GM23338 (cell line): Measurements from ENCODE around the gene HNMT. TPM values are rescaled to one million over a fixed set of nuclear protein-coding genes. Genes with fewer than 3 reads are reported as not detected.

Experiments
- ATAC-seq: fragments of 200-7000 bp; cut with Tn5 transposase; 3 replicates; pipeline ENCODE4 v1.9.1; 2020
- DNase-seq: peaks from one replicate; pipeline ENCODE4 v3.0.0-alpha.2; 2015; ENCODE audit warnings: low spot score
- H2AFZ ChIP-seq: fragments of 200-600 bp; sonication (generic); 2 replicates; pipeline ENCODE4 v1.8.0; 2016; ENCODE audit warnings: antibody characterized with exemption, mild to moderate bottlenecking, moderate library complexity
- H3F3A ChIP-seq: fragments of 200-600 bp; sonication (generic); replicated peaks from 2 replicates; pipeline ENCODE4 v1.8.0; 2017; ENCODE audit warnings: antibody characterized with exemption, mixed run types, low read depth
- H3K27ac ChIP-seq: fragments of 200-600 bp; sonication (generic); 2 replicates; pipeline ENCODE4 v1.6.1; 2016; ENCODE audit warnings: low read depth
- H3K27me3 ChIP-seq: fragments of 200-600 bp; sonication (generic); 2 replicates; pipeline ENCODE4 v1.8.0; 2016; ENCODE audit warnings: mild to moderate bottlenecking, mixed run types, moderate library complexity; ENCODE audit not compliant: insufficient read depth
- H3K36me3 ChIP-seq: fragments of 200-600 bp; sonication (generic); 2 replicates; pipeline ENCODE4 v1.8.0; 2016; ENCODE audit warnings: mild to moderate bottlenecking; ENCODE audit not compliant: insufficient read depth
- H3K4me1 ChIP-seq: fragments of 200-600 bp; sonication (generic); 2 replicates; pipeline ENCODE4 v1.8.0; 2016; ENCODE audit warnings: mild to moderate bottlenecking, moderate library complexity; ENCODE audit not compliant: insufficient read depth
- H3K4me2 ChIP-seq: fragments of 200-600 bp; sonication (generic); 2 replicates; pipeline ENCODE4 v1.7.1; 2017; ENCODE audit warnings: mixed run types
- H3K4me3 ChIP-seq: fragments of 200-600 bp; sonication (generic); 2 replicates; pipeline ENCODE4 v1.6.1; 2016; ENCODE audit warnings: mixed run types
- H3K79me2 ChIP-seq: fragments of 200-600 bp; sonication (generic); replicated peaks from 2 replicates; pipeline ENCODE4 v1.8.0; 2017; ENCODE audit warnings: mild to moderate bottlenecking; ENCODE audit not compliant: insufficient read depth
- H3K9me2 ChIP-seq: fragments of 200-600 bp; sonication (generic); 2 replicates; pipeline ENCODE4 v1.8.0; 2017; ENCODE audit not compliant: insufficient read depth
- H4K20me1 ChIP-seq: fragments of 200-600 bp; sonication (generic); replicated peaks from 2 replicates; pipeline ENCODE4 v1.8.0; 2017; ENCODE audit warnings: mild to moderate bottlenecking; ENCODE audit not compliant: insufficient read depth
- H3K27ac Mint-ChIP-seq: 2 replicates; pipeline ENCODE4 v1.8.0; 2020; ENCODE audit warnings: inconsistent platforms, mild to moderate bottlenecking, moderate library complexity, mixed read lengths
- H3K27me3 Mint-ChIP-seq: 3 replicates; pipeline ENCODE4 v1.8.0; 2022; ENCODE audit warnings: low read depth, mild to moderate bottlenecking, moderate library complexity, mixed read lengths, inconsistent platforms; ENCODE audit not compliant: insufficient read depth, poor library complexity
- H3K36me3 Mint-ChIP-seq: 3 replicates; pipeline ENCODE4 v1.8.0; 2021; ENCODE audit warnings: low read depth, mild to moderate bottlenecking, inconsistent platforms, moderate library complexity, mixed read lengths
- H3K4me1 Mint-ChIP-seq: 3 replicates; pipeline ENCODE4 v1.8.0; 2020; ENCODE audit warnings: mild to moderate bottlenecking, inconsistent platforms, mixed read lengths
- H3K4me3 Mint-ChIP-seq: 3 replicates; pipeline ENCODE4 v1.8.0; 2021; ENCODE audit warnings: moderate library complexity, mild to moderate bottlenecking, inconsistent platforms, mixed read lengths
- H3K9me3 Mint-ChIP-seq: 3 replicates; pipeline ENCODE4 v1.8.0; 2020; ENCODE audit warnings: moderate library complexity, mild to moderate bottlenecking, inconsistent platforms, mixed read lengths
- CREB1 ChIP-seq: fragments of 250-450 bp; sonication (Bioruptor Pico); IDR thresholded peaks from 2 replicates; pipeline ENCODE4 v1.5.0; 2020; ENCODE audit warnings: low read depth, mild to moderate bottlenecking, moderate library complexity
- CTCF ChIP-seq, 2 experiments: fragments of 200-600 bp in 1 of 2; sonication (generic) in 1 of 2; conservative IDR thresholded peaks; 2 replicates each; pipeline versions ENCODE4 v1.5.1 to v1.6.1; 2016 to 2017; ENCODE audit warnings: antibody characterized with exemption in 2 of 2, low read depth in 2 of 2, mild to moderate bottlenecking in 2 of 2, moderate library complexity in 1 of 2
- ETS1 ChIP-seq: IDR thresholded peaks from 2 replicates; pipeline ENCODE4 v1.6.1; 2016; ENCODE audit warnings: antibody characterized with exemption
- EZH2 ChIP-seq: fragments of 200-600 bp; sonication (generic); IDR thresholded peaks from one replicate; pipeline ENCODE4 v1.8.0; 2017; ENCODE audit warnings: antibody characterized with exemption, mild to moderate bottlenecking, low read depth; ENCODE audit not compliant: unreplicated experiment
- EZH2phosphoT487 ChIP-seq: fragments of 200-600 bp; sonication (generic); IDR thresholded peaks from one replicate; pipeline ENCODE4 v1.8.1; 2018; ENCODE audit warnings: antibody characterized with exemption; ENCODE audit not compliant: unreplicated experiment
- JUNB ChIP-seq: IDR thresholded peaks from one replicate; pipeline ENCODE4 v1.6.1; 2016; ENCODE audit warnings: antibody characterized with exemption; ENCODE audit not compliant: unreplicated experiment
- NANOG ChIP-seq: IDR thresholded peaks from 2 replicates; pipeline ENCODE4 v1.6.1; 2016; ENCODE audit warnings: antibody characterized with exemption, borderline replicate concordance
- POLR2AphosphoS5 ChIP-seq: IDR thresholded peaks from 2 replicates; pipeline ENCODE4 v1.6.1; 2016; ENCODE audit warnings: antibody characterized with exemption, low read depth
- REST ChIP-seq: IDR thresholded peaks from one replicate; pipeline ENCODE4 v1.6.1; 2018; ENCODE audit warnings: antibody characterized with exemption; ENCODE audit not compliant: unreplicated experiment
- STAT1 ChIP-seq: IDR thresholded peaks from one replicate; pipeline ENCODE4 v1.6.1; 2016; ENCODE audit warnings: antibody characterized with exemption; ENCODE audit not compliant: unreplicated experiment
- ZNF114 ChIP-seq: fragments of 250-450 bp; sonication (Bioruptor Pico); IDR thresholded peaks from 2 replicates; pipeline ENCODE4 v1.5.0; 2020; ENCODE audit warnings: mild to moderate bottlenecking, moderate library complexity
- ZNF331 ChIP-seq: fragments of 250-450 bp; sonication (Bioruptor Pico); IDR thresholded peaks from 2 replicates; pipeline ENCODE4 v1.5.0; 2020; ENCODE audit warnings: low read depth, mild to moderate bottlenecking, moderate library complexity
- ZNF462 ChIP-seq: fragments of 250-450 bp; sonication (Bioruptor Pico); IDR thresholded peaks from 2 replicates; pipeline ENCODE4 v1.5.0; 2020; ENCODE audit warnings: mild to moderate bottlenecking, moderate library complexity
- polyA plus RNA-seq: library from polyadenylated mRNA; unstranded; fragments of >200 nt; fragmentation: Nextera tagmentation; extraction: Ambion mirVana; gene quantifications from 2 replicates; pipeline ENCODE4 v1.2.1, GENCODE V29; 2016
- total RNA-seq: library from RNA; depleted of rRNA; stranded (reverse); fragments of >200 nt; shearing (Covaris generic); gene quantifications from 2 replicates; pipeline ENCODE4 v1.2.3, GENCODE V29; 2014

Gene HNMT
- total and polyA plus RNA-seq, 2 experiments from 2014 or later, result 3.3 to 3.4 TPM

- H3K36me3 Mint-ChIP-seq, result no peaks in the 10 kb centered on the region
Measured at GRCh38 chr2:138000796-138001195, 36.5 kb downstream of the HNMT start.

More at GRCh38 chr2:138000796-138001195, 36.5 kb downstream of the HNMT start:
- Histone ChIP-seq H3K4me3 (no peak overlapping the region), H2AFZ (no peak overlapping the region), H4K20me1 (no peaks in the 10 kb centered on the region), H3K79me2 (no peaks in the 10 kb centered on the region), H3K27me3 (no peaks in the 10 kb centered on the region), H3K4me2 (no peak overlapping the region), H3K36me3 (no peaks in the 10 kb centered on the region), H3K27ac (no peak overlapping the region), H3F3A (no peaks in the 10 kb centered on the region), H3K9me2 (no peaks in the 10 kb centered on the region), H3K4me1 (no peaks in the 10 kb centered on the region)
- Mint-ChIP-seq H3K27ac (no peak overlapping the region), H3K4me1 (no peaks in the 10 kb centered on the region), H3K9me3 (no peaks in the 10 kb centered on the region; the same call in 2 of the 3 replicates), H3K27me3 (peaks cover 1% of the 10 kb centered on the region), H3K4me3 (no peak overlapping the region)
- no peak for TF ChIP-seq CTCF (conservative IDR thresholded peaks at IDR 0.05; ENCODE audit: low read depth in 2 of 2)
- TF ChIP-seq ZNF462, result no peak
- no peak for TF ChIP-seq EZH2
- no peak for TF ChIP-seq NANOG
- no peak for TF ChIP-seq STAT1
- TF ChIP-seq POLR2AphosphoS5, result no peak
- TF ChIP-seq ETS1, result no peak
- no peak for TF ChIP-seq ZNF331 (CRISPR knock-in tag)
- no peak for TF ChIP-seq CREB1 (CRISPR knock-in tag)
- TF ChIP-seq JUNB, result no peak
- TF ChIP-seq ZNF114, result no peak
- no peak for TF ChIP-seq REST
- no peak for TF ChIP-seq EZH2phosphoT487
- DNase-seq, result no peak
- no peak for ATAC-seq
